HepG2 (cell line): ENCODE measurements around the gene RRAS. TPM values are rescaled to one million over a fixed set of nuclear protein-coding genes. Genes with fewer than 3 reads are reported as not detected.

ENCODE experiments used
- BCL3 ChIP-seq: sonication (generic); formaldehyde crosslinking; IDR thresholded peaks from 2 replicates; pipeline ENCODE4 v1.5.1; 2020; ENCODE audit warnings: mild to moderate bottlenecking, missing genetic modification reagents, moderate library complexity
- EEA1 ChIP-seq: sonication (generic); formaldehyde crosslinking; IDR thresholded peaks from 2 replicates; pipeline ENCODE4 v1.5.1; 2020; ENCODE audit warnings: mild to moderate bottlenecking, missing genetic modification reagents, borderline replicate concordance
- GLMP ChIP-seq: sonication (generic); formaldehyde crosslinking; IDR thresholded peaks from 2 replicates; pipeline ENCODE4 v1.9.0; 2021; ENCODE audit warnings: missing genetic modification reagents, mild to moderate bottlenecking, borderline replicate concordance
- KDM3A ChIP-seq: IDR thresholded peaks from 2 replicates; pipeline ENCODE4 v1.6.1; 2018; ENCODE audit warnings: low read depth, missing compliant biosample characterization
- RFXAP ChIP-seq: sonication (generic); formaldehyde crosslinking; IDR thresholded peaks from 2 replicates; pipeline ENCODE4 v1.4.0; 2020; ENCODE audit warnings: missing genetic modification reagents, borderline replicate concordance
- SAP130 ChIP-seq: IDR thresholded peaks from 2 replicates; pipeline ENCODE4 v1.6.1; 2016; ENCODE audit warnings: low read depth
- SNAPC4 ChIP-seq: sonication (generic); formaldehyde crosslinking; IDR thresholded peaks from 2 replicates; pipeline ENCODE4 v1.4.0; 2020; ENCODE audit warnings: mild to moderate bottlenecking, missing genetic modification reagents
- ZBED4 ChIP-seq: sonication (generic); formaldehyde crosslinking; IDR thresholded peaks from 2 replicates; pipeline ENCODE4 v1.4.0; 2020; ENCODE audit warnings: missing genetic modification reagents, borderline replicate concordance
- ZMYM3 ChIP-seq: sonication (generic); formaldehyde crosslinking; IDR thresholded peaks from 2 replicates; pipeline ENCODE4 v1.5.1; 2020; ENCODE audit warnings: mild to moderate bottlenecking, missing genetic modification reagents
- ZNF253 ChIP-seq: sonication (generic); formaldehyde crosslinking; IDR thresholded peaks from 2 replicates; pipeline ENCODE4 v1.8.0; 2022; ENCODE audit warnings: mild to moderate bottlenecking, missing genetic modification reagents, borderline replicate concordance
- ZNF770 ChIP-seq: sonication (generic); formaldehyde crosslinking; IDR thresholded peaks from 2 replicates; pipeline ENCODE4 v1.5.0; 2020; ENCODE audit warnings: mild to moderate bottlenecking, missing genetic modification reagents
- polyA plus RNA-seq, 8 experiments: library from polyadenylated mRNA; depleted of rRNA in 3 of 8; stranded (reverse) in 7 of 8; unstranded in 1 of 8; fragments of >200 nt; fragmentation: Illumina TruSeq in 4 of 8; extraction: Trizol in 4 of 8; gene quantifications; 2 replicates each; pipeline versions ENCODE4 v1.2.1 to v1.2.3, GENCODE V29; 2011 to 2016; ENCODE audit warnings: low read depth in 4 of 8, missing spikeins in 1 of 8, mixed read lengths in 1 of 8; ENCODE audit not compliant: insufficient read depth in 1 of 8
- total RNA-seq, 5 experiments: library from RNA; depleted of rRNA; stranded (reverse); fragments of >200 nt; fragmentation: Illumina TruSeq; extraction: Trizol; gene quantifications; 2 replicates each; pipeline ENCODE4 v1.2.3, GENCODE V29; 2016; ENCODE audit warnings: low read depth in 1 of 5

The RRAS gene
- total and polyA plus RNA-seq, 2 of the 13 experiments (the other 11 are each of a cell fraction or from before 2014, with no cell fraction given) = 1.5 to 12.0 TPM

GRCh38 chr19:49590071-49590970, 49.6 kb downstream of the RRAS start (continued):
- TF ChIP-seq KDM3A (CRISPR knock-in tag) (no peak; the same call in 1 of the 2 replicates), BCL3 (CRISPR knock-in tag) (no peak), ZNF253 (CRISPR knock-in tag) (no peak), SNAPC4 (CRISPR knock-in tag) (peak; percentile 41; the same call in 1 of the 2 replicates), ZMYM3 (CRISPR knock-in tag) (no peak; the same call in 1 of the 2 replicates), SAP130 (CRISPR knock-in tag) (peak; percentile 85), ZNF770 (CRISPR knock-in tag) (no peak), RFXAP (CRISPR knock-in tag) (peak; percentile 78), GLMP (CRISPR knock-in tag) (no peak), ZBED4 (CRISPR knock-in tag) (no peak), EEA1 (CRISPR knock-in tag) (no peak)
